H9 (cell line): Measurements from ENCODE around the gene TBXAS1. TPM values are rescaled to one million over a fixed set of nuclear protein-coding genes. Genes with fewer than 3 reads are reported as not detected.

Experiments used
- DNase-seq: peaks from one replicate; pipeline ENCODE4 v3.0.0-alpha.2; 2017
- H2AFZ ChIP-seq: one replicate; pipeline ENCODE4 v1.6.1; 2013; ENCODE audit warnings: mild to moderate bottlenecking, low read length, control low read depth, moderate library complexity
- H2AK5ac ChIP-seq: 2 replicates; pipeline ENCODE4 v1.6.1; 2013; ENCODE audit warnings: low read length, control low read depth, mixed read lengths; ENCODE audit not compliant: insufficient read length
- H2BK120ac ChIP-seq: one replicate; pipeline ENCODE4 v1.6.1; 2013; ENCODE audit warnings: low read depth, mild to moderate bottlenecking, low read length, control low read depth, inconsistent platforms; ENCODE audit not compliant: poor library complexity, severe bottlenecking
- H2BK12ac ChIP-seq: 2 replicates; pipeline ENCODE4 v1.6.1; 2013; ENCODE audit warnings: low read length, control low read depth, mixed read lengths, low read depth; ENCODE audit not compliant: insufficient read length
- H2BK15ac ChIP-seq: 2 replicates; pipeline ENCODE4 v1.6.1; 2013; ENCODE audit warnings: low read depth, low read length, control low read depth
- H2BK20ac ChIP-seq: one replicate; pipeline ENCODE4 v1.6.1; 2013; ENCODE audit warnings: low read depth, mild to moderate bottlenecking, low read length, control low read depth, inconsistent platforms; ENCODE audit not compliant: poor library complexity, severe bottlenecking
- H2BK5ac ChIP-seq: 2 replicates; pipeline ENCODE4 v1.6.1; 2013; ENCODE audit warnings: low read length, control low read depth, mixed read lengths; ENCODE audit not compliant: insufficient read length
- H3K14ac ChIP-seq: 2 replicates; pipeline ENCODE4 v1.6.1; 2013; ENCODE audit warnings: low read length, control low read depth; ENCODE audit not compliant: insufficient read depth
- H3K18ac ChIP-seq: 2 replicates; pipeline ENCODE4 v1.6.1; 2013; ENCODE audit warnings: low read depth, mild to moderate bottlenecking, mixed read lengths, low read length, control low read depth; ENCODE audit not compliant: insufficient read length
- H3K23ac ChIP-seq: 2 replicates; pipeline ENCODE4 v1.6.1; 2013; ENCODE audit warnings: low read length, control low read depth, mixed read lengths, low read depth; ENCODE audit not compliant: insufficient read length
- H3K23me2 ChIP-seq: 2 replicates; pipeline ENCODE4 v1.6.1; 2013; ENCODE audit warnings: low read depth, mild to moderate bottlenecking, mixed read lengths, low read length, control low read depth; ENCODE audit not compliant: insufficient read length, poor library complexity, severe bottlenecking
- H3K27ac ChIP-seq: 2 replicates; pipeline ENCODE4 v1.5.1; 2013; ENCODE audit warnings: low read length, control low read depth, mixed read lengths, low read depth; ENCODE audit not compliant: insufficient read length
- H3K27me3 ChIP-seq: 2 replicates; pipeline ENCODE4 v1.6.1; 2013; ENCODE audit warnings: low read length, control low read depth, inconsistent platforms; ENCODE audit not compliant: insufficient read depth
- H3K4ac ChIP-seq: 2 replicates; pipeline ENCODE4 v1.6.1; 2013; ENCODE audit warnings: low read depth, mild to moderate bottlenecking, control low read depth, inconsistent platforms, low read length, moderate library complexity
- H3K4me1 ChIP-seq: 2 replicates; pipeline ENCODE4 v1.6.1; 2013; ENCODE audit warnings: low read length, control low read depth, inconsistent platforms; ENCODE audit not compliant: insufficient read depth
- H3K4me2 ChIP-seq: 2 replicates; pipeline ENCODE4 v1.6.1; 2013; ENCODE audit warnings: low read length, control low read depth, mixed read lengths; ENCODE audit not compliant: insufficient read length, insufficient read depth
- H3K56ac ChIP-seq: 2 replicates; pipeline ENCODE4 v1.6.1; 2013; ENCODE audit warnings: low read depth, mild to moderate bottlenecking, mixed read lengths, low read length, control low read depth; ENCODE audit not compliant: insufficient read length
- H3K79me1 ChIP-seq: 2 replicates; pipeline ENCODE4 v1.6.1; 2013; ENCODE audit warnings: low read depth, mild to moderate bottlenecking, moderate library complexity, low read length, control low read depth, inconsistent platforms; ENCODE audit not compliant: insufficient read depth, poor library complexity, severe bottlenecking
- H3K79me2 ChIP-seq: 2 replicates; pipeline ENCODE4 v1.6.1; 2013; ENCODE audit warnings: low read length, control low read depth, inconsistent platforms; ENCODE audit not compliant: insufficient read depth
- H3K9ac ChIP-seq: 2 replicates; pipeline ENCODE4 v1.6.1; 2013; ENCODE audit warnings: low read length, control low read depth, mixed read lengths; ENCODE audit not compliant: insufficient read length; ENCODE audit errors: extremely low read depth
- H3K9me3 ChIP-seq: one replicate; pipeline ENCODE4 v1.6.1; 2013; ENCODE audit warnings: low read depth, low read length, inconsistent platforms; ENCODE audit not compliant: control insufficient read depth
- H3T11ph ChIP-seq: one replicate; pipeline ENCODE4 v1.6.1; 2013; ENCODE audit warnings: mild to moderate bottlenecking, low read length, control low read depth, inconsistent platforms
- H4K20me1 ChIP-seq: one replicate; pipeline ENCODE4 v1.6.1; 2013; ENCODE audit not compliant: control insufficient read depth, insufficient read length, insufficient read depth
- H4K5ac ChIP-seq: 2 replicates; pipeline ENCODE4 v1.6.1; 2013; ENCODE audit warnings: low read depth, mild to moderate bottlenecking, mixed read lengths, low read length, control low read depth; ENCODE audit not compliant: insufficient read length
- H4K8ac ChIP-seq: replicated peaks from 2 replicates; pipeline ENCODE4 v1.6.1; 2013; ENCODE audit warnings: low read length, control low read depth, mixed read lengths, low read depth; ENCODE audit not compliant: insufficient read length
- H4K91ac ChIP-seq: 2 replicates; pipeline ENCODE4 v1.6.1; 2013; ENCODE audit warnings: low read depth, mild to moderate bottlenecking, moderate library complexity, mixed read lengths, low read length, control low read depth; ENCODE audit not compliant: insufficient read length
- H3K27ac Mint-ChIP-seq, 3 experiments: 2 replicates in 2 of 3; 3 replicates in 1 of 3; pipeline ENCODE4 v1.8.0; 2020 to 2021; ENCODE audit warnings: mixed read lengths in 3 of 3, mild to moderate bottlenecking in 1 of 3, moderate library complexity in 1 of 3
- H3K27me3 Mint-ChIP-seq: 2 replicates; pipeline ENCODE4 v1.8.0; 2021; ENCODE audit warnings: low read depth, mild to moderate bottlenecking, moderate library complexity, mixed read lengths
- H3K36me3 Mint-ChIP-seq, 3 experiments: 2 replicates in 2 of 3; 3 replicates in 1 of 3; pipeline ENCODE4 v1.8.0; 2020 to 2021; ENCODE audit warnings: low read depth in 3 of 3, mixed read lengths in 3 of 3; ENCODE audit not compliant: insufficient read depth in 1 of 3
- H3K4me1 Mint-ChIP-seq, 2 experiments: 2 replicates each; pipeline ENCODE4 v1.8.0; 2020; ENCODE audit warnings: mixed read lengths in 2 of 2
- H3K4me3 Mint-ChIP-seq, 2 experiments: 2 replicates in 1 of 2; 3 replicates in 1 of 2; pipeline ENCODE4 v1.8.0; 2020 to 2021; ENCODE audit warnings: mild to moderate bottlenecking in 2 of 2, mixed read lengths in 2 of 2, moderate library complexity in 1 of 2
- H3K9me3 Mint-ChIP-seq, 2 experiments: 2 replicates in 1 of 2; 3 replicates in 1 of 2; pipeline ENCODE4 v1.8.0; 2020; ENCODE audit warnings: mild to moderate bottlenecking in 2 of 2, mixed read lengths in 2 of 2, moderate library complexity in 1 of 2
- CTCF ChIP-seq: fragments of 200-600 bp; sonication (generic); conservative IDR thresholded peaks from 3 replicates; pipeline ENCODE4 v1.8.0; 2021; ENCODE audit warnings: antibody characterized with exemption, mild to moderate bottlenecking
- WGBS: extraction: QIAGEN DNeasy Blood & Tissue Kit; methylation state at CpG from one replicate; pipeline ENCODE4 v1.1.7; 2013; ENCODE audit warnings: missing lambda C conversion rate, low lambda C conversion rate, mixed read lengths; ENCODE audit not compliant: insufficient read length; ENCODE audit errors: extremely low coverage; 5-methylcytosine and 5-hydroxymethylcytosine counted together
- total RNA-seq: library from RNA; stranded (reverse); gene quantifications from 2 replicates; pipeline ENCODE4 v1.2.1, GENCODE V29; 2021

TBXAS1 gene
- total RNA-seq, 1 experiment from 2014 or later = 0.39 TPM

GRCh38 chr7:140025241-140025640, 196.2 kb downstream of the TBXAS1 start:
- Histone ChIP-seq H2AFZ (no peak overlapping the region), H2BK12ac (no peak overlapping the region), H2AK5ac (no peak overlapping the region), H3K14ac (no peak overlapping the region), H3K18ac (no peak overlapping the region), H4K91ac (no peak overlapping the region), H3K27ac (no peak overlapping the region), H3K23me2 (no peaks in the 10 kb centered on the region), H2BK15ac (no peak overlapping the region), H2BK120ac (no peak overlapping the region), H3K9me3 (no peaks in the 10 kb centered on the region), H3T11ph (no peak overlapping the region), H3K4me1 (no peaks in the 10 kb centered on the region), H3K4me2 (no peak overlapping the region), H4K20me1 (no peaks in the 10 kb centered on the region), H3K27me3 (no peaks in the 10 kb centered on the region), H3K9ac (no peak overlapping the region), H3K4ac (no peak overlapping the region), H4K8ac (no peak overlapping the region), H3K79me1 (no peaks in the 10 kb centered on the region), H2BK20ac (no peak overlapping the region), H3K23ac (no peak overlapping the region), H4K5ac (no peak overlapping the region), H3K79me2 (no peaks in the 10 kb centered on the region), H3K56ac (no peak overlapping the region), H2BK5ac (no peak overlapping the region)
- no peak overlapping the region for H3K27ac Mint-ChIP-seq
- no peak for TF ChIP-seq CTCF
- no peaks in the 10 kb centered on the region for H3K27me3 Mint-ChIP-seq
- no peaks in the 10 kb centered on the region for H3K9me3 Mint-ChIP-seq
- no CpG with 5 or more reads among the region's 4 CpGs for WGBS
- peaks cover 0 to 4% (median 0%) of the 10 kb centered on the region in 3 experiments; a peak in 1 of 7 replicates for H3K36me3 Mint-ChIP-seq
- no peak overlapping the region for H3K4me3 Mint-ChIP-seq
- no peak for DNase-seq
- H3K4me1 Mint-ChIP-seq = no peaks in the 10 kb centered on the region
